Natural killer cell (primary cell): ENCODE data around the gene PDZRN3. TPM values are rescaled to one million over a fixed set of nuclear protein-coding genes. Genes with fewer than 3 reads are reported as not detected.

Source experiments
- ATAC-seq, 3 donors: fragments of 150-1000 bp in 2 of 3; fragments of 200-7000 bp in 1 of 3; cut with Tn5 transposase; 1 replicate in 1 of 3; 2 replicates in 2 of 3; pipeline ENCODE4 v1.10.0; 2021; ENCODE audit warnings: mild to moderate bottlenecking in 2 of 3, moderate library complexity in 2 of 3
- DNase-seq, 2 donors: peaks; one replicate each; pipeline versions ENCODE4 v3.0.0 to v3.0.0-alpha.2; 2013 to 2021; ENCODE audit warnings: mixed read lengths in 1 of 2
- H3K27ac ChIP-seq: one replicate; pipeline ENCODE4 v1.5.1; 2013; ENCODE audit warnings: mild to moderate bottlenecking, low read length
- H3K27me3 ChIP-seq: one replicate; pipeline ENCODE4 v1.6.1; 2013; ENCODE audit warnings: low read length; ENCODE audit not compliant: control insufficient read depth, insufficient read depth
- H3K36me3 ChIP-seq: one replicate; pipeline ENCODE4 v1.6.1; 2013; ENCODE audit warnings: low read length; ENCODE audit not compliant: control insufficient read depth, insufficient read depth
- H3K4me1 ChIP-seq: one replicate; pipeline ENCODE4 v1.6.1; 2013; ENCODE audit warnings: low read length; ENCODE audit not compliant: control insufficient read depth, insufficient read depth
- H3K4me3 ChIP-seq: one replicate; pipeline ENCODE4 v1.5.1; 2013; ENCODE audit warnings: low read length
- H3K9me3 ChIP-seq: one replicate; pipeline ENCODE4 v1.6.1; 2013; ENCODE audit warnings: low read length; ENCODE audit not compliant: control insufficient read depth, insufficient read depth
- H3K27ac Mint-ChIP-seq, 2 donors: one replicate each; pipeline ENCODE4 v1.8.0; 2022; ENCODE audit warnings: mild to moderate bottlenecking in 2 of 2, mixed read lengths in 2 of 2, moderate library complexity in 1 of 2
- H3K27me3 Mint-ChIP-seq, 2 donors: one replicate each; pipeline ENCODE4 v1.8.0; 2022; ENCODE audit warnings: low read depth in 2 of 2, mixed read lengths in 2 of 2
- H3K36me3 Mint-ChIP-seq: one replicate; pipeline ENCODE4 v1.8.0; 2022; ENCODE audit warnings: mixed read lengths
- H3K4me1 Mint-ChIP-seq, 2 donors: one replicate each; pipeline ENCODE4 v1.8.0; 2022; ENCODE audit warnings: mixed read lengths in 2 of 2
- H3K4me3 Mint-ChIP-seq: one replicate; pipeline ENCODE4 v1.8.0; 2022; ENCODE audit warnings: mild to moderate bottlenecking, moderate library complexity, mixed read lengths
- H3K9me3 Mint-ChIP-seq, 2 donors: one replicate each; pipeline ENCODE4 v1.8.0; 2022; ENCODE audit warnings: mixed read lengths in 2 of 2
- WGBS: methylation state at CpG from one replicate; pipeline ENCODE4 v1.1.7; 2013; ENCODE audit warnings: missing lambda C conversion rate; ENCODE audit not compliant: insufficient coverage; 5-methylcytosine and 5-hydroxymethylcytosine counted together
- intact Hi-C: fragments of 100-400 bp; cut with micrococcal nuclease; formaldehyde crosslinking; loops from one replicate; pipeline ENCODE4 v1.14.2; 2022
- total RNA-seq, 4 donors: library from RNA; stranded (reverse); fragments of 120-200 nt in 1 of 4; gene quantifications; one replicate each; pipeline versions ENCODE4 v1.2.3 to v1.2.4, GENCODE V29; 2013 to 2022
- TF ChIP-seq, protein P1 (sequence below): fragments of 200-600 bp; IDR thresholded peaks from one replicate; pipeline ENCODE4 v1.8.0; 2022; ENCODE audit warnings: antibody characterized with exemption

Gene PDZRN3
- total RNA-seq, 3 donors from 2014 or later (not counting 1 experiment from before 2014, with no cell fraction given): not detected

DNA sequence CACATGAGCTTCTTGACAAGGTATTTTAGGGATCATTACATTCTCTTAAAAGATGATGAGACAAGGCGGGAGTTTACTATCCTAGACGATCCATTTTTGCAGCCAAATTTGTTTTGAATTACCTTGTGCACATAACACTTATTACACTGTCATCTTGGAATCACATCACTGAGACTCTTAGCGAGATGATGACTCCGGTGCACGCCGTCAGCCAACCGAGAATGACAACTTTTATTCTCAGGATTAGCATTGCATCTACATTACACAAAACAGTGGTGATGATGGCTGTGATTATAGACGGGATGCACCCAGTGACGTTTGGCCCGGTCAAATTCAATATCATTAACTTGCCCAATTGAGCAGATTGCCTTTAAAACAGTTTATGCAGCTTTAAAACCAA is 216.1 kb downstream of the PDZRN3 start:
- intact Hi-C loops: no loop called here
- Histone ChIP-seq H3K4me1 (no peaks in the 10 kb centered on the region), H3K27me3 (no peaks in the 10 kb centered on the region), H3K4me3 (no peak overlapping the region), H3K9me3 (no peaks in the 10 kb centered on the region), H3K27ac (no peak overlapping the region), H3K36me3 (no peaks in the 10 kb centered on the region)
- WGBS: 93% methylated on average over 10 of the region's 10 CpGs
- no peaks in the 10 kb centered on the region for H3K9me3 Mint-ChIP-seq
- no peaks in the 10 kb centered on the region for H3K27me3 Mint-ChIP-seq
- no peaks in the 10 kb centered on the region for H3K4me1 Mint-ChIP-seq
- no peak for ATAC-seq
- no peak for DNase-seq
- H3K36me3 Mint-ChIP-seq: no peaks in the 10 kb centered on the region
- TF ChIP-seq, protein P1, sequence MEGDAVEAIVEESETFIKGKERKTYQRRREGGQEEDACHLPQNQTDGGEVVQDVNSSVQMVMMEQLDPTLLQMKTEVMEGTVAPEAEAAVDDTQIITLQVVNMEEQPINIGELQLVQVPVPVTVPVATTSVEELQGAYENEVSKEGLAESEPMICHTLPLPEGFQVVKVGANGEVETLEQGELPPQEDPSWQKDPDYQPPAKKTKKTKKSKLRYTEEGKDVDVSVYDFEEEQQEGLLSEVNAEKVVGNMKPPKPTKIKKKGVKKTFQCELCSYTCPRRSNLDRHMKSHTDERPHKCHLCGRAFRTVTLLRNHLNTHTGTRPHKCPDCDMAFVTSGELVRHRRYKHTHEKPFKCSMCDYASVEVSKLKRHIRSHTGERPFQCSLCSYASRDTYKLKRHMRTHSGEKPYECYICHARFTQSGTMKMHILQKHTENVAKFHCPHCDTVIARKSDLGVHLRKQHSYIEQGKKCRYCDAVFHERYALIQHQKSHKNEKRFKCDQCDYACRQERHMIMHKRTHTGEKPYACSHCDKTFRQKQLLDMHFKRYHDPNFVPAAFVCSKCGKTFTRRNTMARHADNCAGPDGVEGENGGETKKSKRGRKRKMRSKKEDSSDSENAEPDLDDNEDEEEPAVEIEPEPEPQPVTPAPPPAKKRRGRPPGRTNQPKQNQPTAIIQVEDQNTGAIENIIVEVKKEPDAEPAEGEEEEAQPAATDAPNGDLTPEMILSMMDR: no peak
- no peak overlapping the region for H3K27ac Mint-ChIP-seq
- H3K4me3 Mint-ChIP-seq: no peak overlapping the region

DNA sequence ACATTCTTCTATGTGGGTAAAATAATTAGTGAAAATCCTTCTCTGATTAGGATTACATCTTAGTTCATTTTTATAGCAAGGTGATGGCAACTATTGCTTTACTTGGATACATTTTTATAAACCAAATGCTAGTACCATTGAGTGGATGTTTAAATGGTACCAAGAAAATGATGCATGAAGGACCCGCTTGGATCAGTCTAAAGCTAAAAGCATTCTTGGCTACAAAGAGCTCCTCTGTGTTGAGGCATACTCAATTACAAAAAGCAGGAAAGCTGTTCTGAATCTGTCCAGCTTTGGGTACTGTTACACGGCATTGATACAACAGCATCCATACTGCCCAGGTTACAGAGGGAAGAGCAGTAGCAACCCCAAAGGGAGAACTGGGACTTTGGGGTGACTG is 217.2 kb downstream of the PDZRN3 start:
- WGBS: 98% methylated on average over 2 of the region's 2 CpGs
- TF ChIP-seq, protein P1: no peak
- Mint-ChIP-seq H3K4me1 (no peaks in the 10 kb centered on the region), H3K4me3 (no peak overlapping the region), H3K36me3 (no peaks in the 10 kb centered on the region), H3K9me3 (no peaks in the 10 kb centered on the region), H3K27me3 (no peaks in the 10 kb centered on the region), H3K27ac (no peak overlapping the region)
- Histone ChIP-seq H3K27ac (no peak overlapping the region), H3K4me1 (no peaks in the 10 kb centered on the region), H3K4me3 (no peak overlapping the region), H3K27me3 (no peaks in the 10 kb centered on the region), H3K9me3 (no peaks in the 10 kb centered on the region), H3K36me3 (no peaks in the 10 kb centered on the region)
- DNase-seq (no peak), ATAC-seq (no peak)
- intact Hi-C loops: no loop called here

DNA sequence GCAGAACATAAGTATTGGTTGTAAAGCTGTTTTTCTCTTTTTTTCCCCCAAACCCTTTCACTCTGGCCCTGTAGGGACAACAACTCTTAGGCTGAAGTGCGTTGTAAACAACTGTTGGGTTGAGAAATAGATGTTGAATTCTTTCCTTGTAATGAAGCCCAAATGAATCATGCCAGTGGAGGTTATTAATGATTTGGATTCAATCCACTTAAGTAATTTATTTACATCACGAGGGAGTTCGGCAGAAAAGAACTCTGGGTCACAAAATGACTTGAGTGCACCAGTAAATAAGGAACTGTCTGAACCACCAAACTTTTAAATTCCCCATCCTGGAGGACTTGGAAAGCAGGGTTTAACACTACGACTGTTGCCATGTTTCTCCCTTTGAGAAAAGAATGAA is 218.9 kb downstream of the PDZRN3 start:
- Histone ChIP-seq H3K4me3 (no peak overlapping the region), H3K27me3 (no peaks in the 10 kb centered on the region), H3K4me1 (no peaks in the 10 kb centered on the region), H3K27ac (no peak overlapping the region), H3K9me3 (no peaks in the 10 kb centered on the region), H3K36me3 (no peaks in the 10 kb centered on the region)
- WGBS: 92% methylated on average over 4 of the region's 4 CpGs
- no peaks in the 10 kb centered on the region for H3K9me3 Mint-ChIP-seq
- no peaks in the 10 kb centered on the region for H3K4me1 Mint-ChIP-seq
- TF ChIP-seq, protein P1: no peak
- H3K4me3 Mint-ChIP-seq: no peak overlapping the region
- H3K36me3 Mint-ChIP-seq: no peaks in the 10 kb centered on the region
- intact Hi-C loops: no loop called here
- no peaks in the 10 kb centered on the region for H3K27me3 Mint-ChIP-seq
- DNase-seq (no peak), ATAC-seq (no peak)
- H3K27ac Mint-ChIP-seq: no peak overlapping the region

DNA sequence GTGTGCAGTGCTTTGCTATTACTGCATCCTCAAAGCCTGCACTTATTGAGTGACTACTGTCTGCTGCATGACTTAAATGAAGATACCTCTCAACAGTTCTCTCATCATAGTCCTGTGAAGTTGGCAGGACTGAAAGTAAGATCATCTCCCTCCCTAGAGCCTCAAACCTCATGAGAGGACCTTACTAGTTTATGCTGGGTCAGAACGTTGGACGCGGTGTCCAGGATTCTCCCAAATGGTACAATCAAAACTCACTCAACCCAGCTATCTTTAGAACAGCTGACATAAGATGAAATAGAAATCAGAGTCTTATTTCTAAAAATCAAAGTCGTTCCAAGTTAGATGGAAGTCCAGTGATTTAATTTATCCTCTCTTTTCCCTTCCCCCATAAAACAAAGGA is 219.7 kb downstream of the PDZRN3 start:
- Histone ChIP-seq H3K36me3 (no peaks in the 10 kb centered on the region), H3K27me3 (no peaks in the 10 kb centered on the region), H3K4me3 (no peak overlapping the region), H3K4me1 (no peaks in the 10 kb centered on the region), H3K9me3 (no peaks in the 10 kb centered on the region), H3K27ac (no peak overlapping the region)
- Mint-ChIP-seq H3K4me1 (no peaks in the 10 kb centered on the region), H3K4me3 (no peak overlapping the region), H3K36me3 (no peaks in the 10 kb centered on the region), H3K27ac (no peak overlapping the region), H3K27me3 (no peaks in the 10 kb centered on the region), H3K9me3 (no peaks in the 10 kb centered on the region)
- intact Hi-C loops: no loop called here
- WGBS: 100% methylated on average over 3 of the region's 4 CpGs
- DNase-seq (no peak), ATAC-seq (no peak)
- TF ChIP-seq, protein P1: no peak
